Rectal smooth muscle tissue (tissue), 1 donor: ENCODE data around the gene NME4.
A peak's percentile ranks its signal among the peaks of the same experiment; 100 is the strongest.
"Not testable (repeated sequence)": the region's sequence is repeated elsewhere in the genome, so short reads cannot be mapped to it uniquely, and the experiment has no call there.

ENCODE experiments used
- H3K27ac ChIP-seq: one replicate; pipeline ENCODE4 v1.7.0; 2013; ENCODE audit warnings: low read depth, low read length, inconsistent platforms
- H3K27me3 ChIP-seq: one replicate; pipeline ENCODE4 v1.7.0; 2013; ENCODE audit warnings: low read length; ENCODE audit not compliant: control insufficient read depth, insufficient read depth
- H3K36me3 ChIP-seq: one replicate; pipeline ENCODE4 v1.7.0; 2013; ENCODE audit warnings: low read length; ENCODE audit not compliant: control insufficient read depth, insufficient read depth
- H3K4me1 ChIP-seq: one replicate; pipeline ENCODE4 v1.7.0; 2013; ENCODE audit warnings: low read length; ENCODE audit not compliant: control insufficient read depth, insufficient read depth
- H3K4me3 ChIP-seq: one replicate; pipeline ENCODE4 v1.7.0; 2013; ENCODE audit warnings: low read length
- H3K9ac ChIP-seq: one replicate; pipeline ENCODE4 v1.7.0; 2013; ENCODE audit warnings: low read length

The NME4 gene

DNA sequence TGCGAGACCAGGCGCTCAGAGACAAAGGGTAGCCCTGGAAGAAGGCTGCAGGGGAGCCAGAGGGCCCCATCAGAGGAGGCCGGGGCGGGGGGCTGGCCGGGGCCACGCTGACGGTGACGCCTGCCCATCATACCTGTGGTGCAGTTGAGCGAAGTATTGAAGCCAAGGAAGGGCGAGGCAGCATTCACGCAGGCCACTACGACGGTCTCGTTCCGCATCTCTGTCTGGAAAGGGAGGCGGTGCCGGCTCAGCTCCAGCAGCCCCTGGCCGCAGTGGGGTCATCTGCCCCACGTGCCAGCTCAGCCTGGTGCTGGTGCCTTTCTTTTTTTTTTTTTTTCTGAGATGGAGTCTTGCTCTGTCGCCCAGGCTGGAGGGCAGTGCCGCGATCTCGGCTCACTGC is 21.8 kb upstream of the NME4 start:
- H3K9ac ChIP-seq: no peak overlapping the region
- H3K4me1 ChIP-seq: peaks cover 4% of the 10 kb centered on the region
- no peak overlapping the region for H3K27ac ChIP-seq
- H3K36me3 ChIP-seq: peaks cover 23% of the 10 kb centered on the region
- H3K4me3 ChIP-seq: no peak overlapping the region
- H3K27me3 ChIP-seq: no peaks in the 10 kb centered on the region

DNA sequence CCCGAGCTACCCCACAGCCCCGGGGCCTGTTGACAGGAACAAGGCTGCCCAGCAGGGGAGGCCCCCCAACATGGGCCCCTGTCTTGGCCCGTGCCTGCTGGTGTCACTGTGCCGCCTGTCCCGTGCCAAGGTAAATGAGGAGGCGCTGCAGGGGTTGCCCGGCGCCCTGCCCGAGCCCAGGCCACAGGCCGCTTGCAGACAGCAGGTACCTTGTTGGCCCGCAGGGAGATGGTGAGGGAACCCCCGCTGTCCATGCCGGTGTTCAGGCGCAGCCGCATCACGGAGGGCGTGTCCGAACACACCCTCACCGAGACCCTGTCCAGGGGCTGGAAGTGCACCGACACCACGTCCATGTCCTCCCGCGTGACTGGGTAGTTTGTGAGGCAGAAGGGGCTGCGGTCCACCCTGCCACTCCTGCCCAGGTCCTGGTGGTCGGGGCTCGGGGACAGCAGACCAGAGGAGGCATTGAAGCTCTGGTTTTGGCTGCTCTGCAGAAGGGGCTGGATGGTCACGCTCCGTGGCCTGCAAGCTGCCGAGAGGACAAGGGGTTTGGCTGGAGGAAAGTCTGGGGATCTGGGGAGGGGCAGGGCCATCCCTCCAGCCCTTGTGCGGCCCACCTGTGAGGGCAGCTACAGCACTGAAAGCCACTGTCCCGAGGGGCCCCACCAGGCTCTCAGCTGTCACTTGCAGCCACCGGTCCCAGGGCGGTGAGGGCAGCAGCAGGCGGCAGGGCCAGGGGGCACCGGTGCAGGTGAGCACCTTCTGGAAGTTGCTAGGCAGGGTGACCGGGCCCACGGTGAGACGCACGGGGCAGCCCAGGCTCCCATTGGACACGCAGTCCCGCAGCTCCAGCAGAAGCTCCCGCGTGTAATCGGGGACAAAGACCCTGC is 20.8 kb upstream of the NME4 start:
- Histone ChIP-seq H3K9ac (no peak overlapping the region), H3K4me3 (no peak overlapping the region), H3K27me3 (no peaks in the 10 kb centered on the region), H3K36me3 (peaks cover 23% of the 10 kb centered on the region), H3K4me1 (peaks cover 2% of the 10 kb centered on the region), H3K27ac (no peak overlapping the region)

DNA sequence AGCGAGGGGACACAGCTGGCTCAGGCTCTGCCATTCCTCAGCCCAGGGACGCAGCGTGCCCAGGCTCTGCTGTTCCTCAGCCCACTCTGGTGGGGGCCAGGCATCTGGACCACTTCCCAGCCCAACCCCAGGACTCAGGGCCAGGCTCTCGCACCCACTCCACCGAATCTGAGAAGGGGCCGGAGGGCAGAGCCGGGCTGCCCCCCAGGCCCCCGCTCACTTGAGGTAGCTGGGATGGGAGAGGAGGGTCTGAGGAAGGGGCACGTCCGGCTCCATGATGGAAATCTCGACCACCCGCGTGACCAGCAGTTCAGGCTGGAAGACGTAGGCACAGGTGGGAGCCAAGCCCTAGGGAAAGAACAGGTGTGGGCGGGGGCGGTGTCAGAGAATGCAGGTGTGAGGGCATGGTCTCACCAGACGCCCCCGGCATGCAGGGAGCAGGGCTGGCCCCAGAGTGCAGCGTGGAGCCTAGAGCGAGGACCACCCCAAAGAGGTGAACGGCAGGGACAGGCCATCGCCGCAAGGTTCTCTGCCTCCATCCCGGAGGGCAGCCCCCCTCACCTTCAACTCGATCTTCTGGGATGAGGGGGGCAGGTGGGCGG is 20.1 kb upstream of the NME4 start:
- peaks cover 2% of the 10 kb centered on the region for H3K4me1 ChIP-seq
- H3K27ac ChIP-seq: no peak overlapping the region
- no peaks in the 10 kb centered on the region for H3K27me3 ChIP-seq
- no peak overlapping the region for H3K9ac ChIP-seq
- H3K36me3 ChIP-seq: peaks cover 22% of the 10 kb centered on the region
- H3K4me3 ChIP-seq: no peak overlapping the region

DNA sequence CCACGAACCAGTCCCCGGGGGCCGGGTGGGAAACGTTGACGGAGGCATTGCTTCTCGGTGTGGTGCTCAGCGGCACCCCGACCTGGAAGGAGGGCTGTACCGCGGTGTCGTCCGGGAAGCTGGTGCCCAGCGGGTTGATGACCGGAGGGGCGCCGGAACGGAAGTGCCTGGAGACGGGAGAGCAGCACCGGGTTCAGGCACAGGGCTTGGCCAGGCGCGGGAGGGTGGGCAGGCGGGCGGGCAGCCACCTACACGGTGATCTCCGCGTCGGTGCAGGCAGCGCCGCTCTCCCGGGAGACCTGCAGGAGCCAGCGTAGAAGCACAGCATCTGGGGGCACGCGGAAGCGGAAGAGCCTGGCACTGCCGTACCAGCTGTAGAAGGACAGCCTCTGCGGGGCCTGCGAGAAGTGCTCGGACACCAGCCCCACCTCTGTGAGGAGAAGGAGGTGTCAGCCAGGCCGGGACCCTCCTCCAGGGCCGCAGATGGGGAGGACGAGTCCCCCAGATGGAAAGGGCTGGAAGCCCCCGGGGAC is 19.5 kb upstream of the NME4 start:
- Histone ChIP-seq H3K4me1 (peaks cover 2% of the 10 kb centered on the region), H3K27me3 (no peaks in the 10 kb centered on the region), H3K9ac (no peak overlapping the region), H3K36me3 (peaks cover 21% of the 10 kb centered on the region), H3K27ac (no peak overlapping the region), H3K4me3 (no peak overlapping the region)

DNA sequence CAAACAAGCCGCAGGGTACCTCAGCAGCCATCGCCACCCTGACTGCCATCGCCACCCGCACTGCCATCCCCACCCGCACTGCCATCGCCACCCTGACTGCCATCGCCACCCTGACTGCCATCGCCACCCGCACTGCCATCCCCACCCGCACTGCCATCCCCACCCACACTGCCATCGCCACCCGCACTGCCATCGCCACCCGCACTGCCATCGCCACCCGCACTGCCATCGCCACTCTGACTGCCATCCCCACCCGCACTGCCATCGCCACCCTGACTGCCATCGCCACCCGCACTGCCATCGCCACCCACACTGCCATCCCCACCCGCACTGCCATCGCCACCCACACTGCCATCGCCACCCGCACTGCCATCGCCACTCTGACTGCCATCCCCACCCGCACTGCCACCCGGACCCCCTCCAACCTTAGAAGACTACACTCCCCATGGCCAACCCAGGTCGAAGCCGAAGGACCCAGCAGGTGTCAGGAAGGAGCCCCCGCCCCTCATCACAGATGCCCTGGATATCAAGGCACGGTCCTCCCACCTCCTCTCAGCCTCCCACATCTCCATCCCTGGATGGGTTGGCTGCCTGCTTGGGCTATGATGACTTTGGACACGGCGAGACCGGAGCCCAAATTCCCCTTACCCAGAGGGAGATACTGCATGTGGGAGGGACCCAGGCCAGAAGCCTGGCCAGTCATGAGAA is 18.7 kb upstream of the NME4 start:
- peaks cover 17% of the 10 kb centered on the region for H3K36me3 ChIP-seq
- H3K4me1 ChIP-seq, H3K27me3 ChIP-seq, H3K27ac ChIP-seq, H3K9ac ChIP-seq, H3K4me3 ChIP-seq: not testable (repeated sequence)

DNA sequence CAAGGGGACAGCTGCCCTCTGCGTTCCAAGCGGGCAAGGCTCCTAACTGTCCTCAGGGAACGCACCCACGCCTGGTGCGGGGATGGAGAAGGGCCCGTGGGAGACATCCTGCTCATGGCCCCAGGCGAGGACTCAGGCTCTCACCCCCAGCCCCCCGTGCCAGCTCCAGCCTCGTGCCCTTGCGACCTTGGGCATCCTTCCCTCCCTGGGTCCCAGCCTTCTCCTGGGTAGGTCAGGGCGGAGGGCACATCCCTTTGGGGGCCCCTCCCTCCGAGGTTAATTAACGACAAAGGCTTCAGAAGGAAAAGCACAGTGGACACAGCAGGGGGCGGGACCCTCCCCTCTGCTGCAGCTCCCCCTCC is 18.2 kb upstream of the NME4 start:
- Histone ChIP-seq H3K27me3 (no peaks in the 10 kb centered on the region), H3K36me3 (peaks cover 16% of the 10 kb centered on the region), H3K4me1 (peaks cover 2% of the 10 kb centered on the region), H3K4me3 (no peak overlapping the region), H3K27ac (no peak overlapping the region), H3K9ac (no peak overlapping the region)

DNA sequence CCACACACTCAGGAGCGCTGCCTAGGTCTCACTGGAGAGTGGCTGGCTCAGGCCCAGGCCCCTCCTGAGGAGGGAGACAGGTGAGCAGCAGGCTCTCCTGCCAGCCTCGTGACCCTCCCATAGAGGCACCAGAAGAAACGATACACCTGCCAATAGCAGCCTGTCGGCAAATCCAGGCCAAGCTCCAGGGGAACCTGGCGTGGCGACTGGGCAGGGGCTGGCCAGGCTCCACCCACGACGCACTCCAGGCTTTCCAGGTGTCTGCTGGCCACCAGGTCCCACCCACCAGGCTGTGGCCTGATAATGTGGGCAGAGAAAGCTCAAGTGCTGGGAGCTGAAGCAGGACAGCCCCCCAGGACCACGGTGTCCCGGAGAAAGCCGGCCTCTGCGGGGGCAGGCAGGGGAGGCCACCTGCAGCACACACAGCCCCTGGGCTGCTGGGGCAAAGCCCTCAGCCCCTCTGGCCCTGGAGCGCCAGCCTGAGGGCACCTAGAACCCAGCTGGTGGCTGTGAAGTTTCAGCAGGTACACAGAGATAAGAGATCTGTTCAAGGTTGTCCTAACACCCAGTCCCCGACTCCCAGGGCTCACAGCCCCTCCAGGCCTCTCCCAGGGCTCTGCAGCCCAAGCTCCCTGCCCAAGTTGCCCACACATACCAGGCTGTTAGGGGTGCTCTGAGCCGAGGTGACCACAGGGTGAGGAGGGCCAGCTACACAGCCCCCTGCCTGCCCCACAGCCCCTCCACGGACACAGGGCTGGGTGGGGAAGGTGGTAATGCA is 17.6 kb upstream of the NME4 start:
- Histone ChIP-seq H3K9ac (no peak overlapping the region), H3K4me3 (peak overlapping the region; percentile 4), H3K4me1 (peaks cover 2% of the 10 kb centered on the region), H3K36me3 (peaks cover 13% of the 10 kb centered on the region), H3K27ac (no peak overlapping the region), H3K27me3 (no peaks in the 10 kb centered on the region)

DNA sequence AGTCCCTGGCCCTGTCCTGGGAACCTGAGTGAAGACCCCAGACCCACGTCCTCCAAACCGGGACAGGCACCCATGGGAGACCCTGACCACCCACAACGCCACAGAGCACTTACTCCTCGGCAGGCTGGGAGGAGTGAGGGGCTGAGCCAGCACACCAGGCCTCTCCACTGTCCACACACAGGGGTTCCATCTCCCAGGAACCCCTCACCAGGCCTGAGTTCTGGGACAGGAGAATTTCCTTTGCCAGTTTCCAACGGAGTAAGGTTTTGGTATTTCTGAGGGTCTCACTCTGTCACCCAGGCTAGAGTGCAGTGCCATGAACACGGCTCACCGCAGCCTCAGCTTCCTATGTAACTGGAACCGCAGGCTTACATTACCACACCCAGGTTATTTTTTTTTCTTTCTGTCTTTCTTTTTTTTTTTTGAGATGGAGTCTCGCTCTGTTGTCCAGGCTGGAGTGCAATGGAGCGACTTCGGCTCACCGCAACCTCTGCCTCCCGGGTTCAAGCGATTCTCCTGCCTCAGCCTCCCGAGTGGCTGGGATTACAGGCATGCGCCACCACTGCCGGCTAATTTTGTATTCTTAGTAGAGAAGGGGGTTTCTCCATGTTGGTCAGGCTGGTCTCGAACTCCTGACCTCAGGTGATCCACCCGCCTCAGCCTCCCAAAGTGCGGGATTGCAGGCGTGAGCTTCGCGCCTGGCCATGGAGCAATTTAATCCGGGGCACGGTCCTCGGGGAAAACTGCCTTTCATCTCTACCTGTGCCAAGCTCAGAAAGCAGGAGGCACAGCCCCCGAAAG is 16.8 kb upstream of the NME4 start:
- Histone ChIP-seq H3K36me3 (peaks cover 7% of the 10 kb centered on the region), H3K4me1 (peaks cover 2% of the 10 kb centered on the region), H3K4me3 (peak overlapping the region; percentile 4), H3K27me3 (no peaks in the 10 kb centered on the region), H3K27ac (no peak overlapping the region), H3K9ac (no peak overlapping the region)

DNA sequence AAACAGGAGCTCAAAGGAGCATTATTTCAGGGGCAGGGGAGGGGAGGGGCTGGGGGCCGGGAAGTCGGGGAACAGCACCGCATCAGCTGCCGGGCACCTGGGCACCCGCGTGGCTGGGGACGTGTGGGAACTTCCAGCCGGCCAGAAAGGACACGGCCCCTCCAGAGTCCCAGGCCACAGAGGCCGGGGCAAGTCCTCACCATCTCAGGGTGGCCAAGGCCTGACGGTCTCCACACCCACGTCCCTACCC is 16.3 kb upstream of the NME4 start:
- Histone ChIP-seq H3K4me1 (peaks cover 2% of the 10 kb centered on the region), H3K9ac (peak overlapping the region; percentile 24), H3K27ac (no peak overlapping the region), H3K36me3 (peaks cover 7% of the 10 kb centered on the region), H3K4me3 (peak overlapping the region; percentile 74), H3K27me3 (no peaks in the 10 kb centered on the region)

DNA sequence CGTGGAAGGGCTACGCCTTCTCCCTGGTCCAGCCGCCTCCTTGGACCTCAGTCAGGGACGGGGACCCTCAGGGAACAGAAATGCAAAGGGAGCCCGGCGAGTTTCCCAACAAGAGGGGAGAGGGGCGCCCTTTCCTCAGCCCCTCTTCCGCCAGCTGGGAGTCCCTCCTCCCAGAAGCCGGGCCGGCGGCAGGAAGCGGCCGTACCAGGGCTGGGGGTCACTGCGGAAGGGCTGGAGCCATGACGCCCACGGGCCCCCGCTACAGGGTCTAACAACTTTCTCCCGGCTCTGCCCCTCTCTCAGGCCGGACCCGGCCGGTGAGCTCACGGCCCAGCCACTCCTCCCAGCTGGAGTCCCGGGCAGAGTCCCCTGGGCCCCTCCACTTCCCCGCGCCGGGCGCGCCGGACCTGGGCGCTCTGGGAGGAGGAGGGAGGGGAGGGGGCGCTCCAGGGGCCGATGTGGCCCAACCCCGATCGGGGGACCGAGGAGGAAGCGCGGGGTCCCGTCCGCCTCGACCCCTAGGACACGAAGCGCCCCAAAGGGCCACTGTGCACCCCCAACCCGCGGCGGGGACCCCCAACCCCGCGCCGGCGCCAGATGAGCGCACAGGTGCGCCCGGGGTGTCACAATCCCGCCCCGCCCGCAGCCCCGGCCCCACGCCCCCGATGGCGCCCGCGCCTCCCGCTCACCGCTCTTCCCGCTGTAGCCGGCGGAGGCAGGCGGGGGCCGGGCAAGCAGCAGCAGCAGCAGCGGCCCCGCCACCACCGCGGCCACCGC is 15.8 kb upstream of the NME4 start:
- Histone ChIP-seq H3K4me3 (peak overlapping the region; percentile 74), H3K36me3 (peaks cover 4% of the 10 kb centered on the region), H3K9ac (peak overlapping the region; percentile 24), H3K4me1 (peaks cover 2% of the 10 kb centered on the region), H3K27me3 (no peaks in the 10 kb centered on the region), H3K27ac (no peak overlapping the region)
